Measurements from ENCODE around the gene CCDC92. TPM values are rescaled to one million over a fixed set of nuclear protein-coding genes. Genes with fewer than 3 reads are reported as not detected.
A peak's percentile ranks its signal among the peaks of the same experiment; 100 is the strongest.

CCDC92 gene
- total RNA-seq, 1 experiment from 2014 or later, result 53.7 TPM

DNA sequence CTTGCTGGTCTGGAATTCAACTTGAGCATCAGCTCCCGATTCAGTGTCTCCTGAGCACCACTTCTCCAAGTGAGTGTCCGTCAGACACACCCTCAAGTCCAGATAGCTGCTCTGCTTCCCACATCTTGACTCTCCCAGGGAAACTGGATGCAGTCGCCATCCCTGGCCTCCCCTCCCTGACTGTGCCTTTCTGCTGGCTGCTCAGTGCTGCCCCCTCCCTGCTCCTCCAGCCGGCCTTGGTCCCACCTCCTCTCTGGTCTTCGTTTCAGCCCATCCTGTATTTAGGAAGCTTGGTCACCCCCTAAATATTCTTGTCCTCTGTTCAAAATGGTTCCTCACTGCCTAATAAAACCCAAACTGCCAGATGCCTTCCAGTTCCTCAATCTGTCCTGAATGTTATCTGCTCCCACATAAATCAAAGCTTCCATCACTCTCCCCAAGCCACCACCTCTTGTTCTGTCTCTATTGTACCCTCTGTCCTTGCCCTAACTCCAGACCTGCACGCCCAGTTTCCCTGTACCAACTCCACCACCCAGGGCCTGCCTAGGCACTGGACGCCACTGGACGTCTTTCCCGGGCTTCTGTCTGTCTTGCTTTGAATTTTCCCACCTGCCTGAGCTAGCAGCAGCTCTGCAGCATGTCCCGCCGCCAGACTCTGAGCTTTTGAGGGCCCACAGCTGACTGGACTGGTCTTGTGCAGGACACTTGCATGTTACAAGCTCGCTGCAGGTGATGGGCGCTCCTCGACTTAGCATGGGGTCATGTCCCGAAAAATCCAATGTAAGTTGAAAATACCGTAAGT lies 33.8 kb downstream of the CCDC92 start:
- H3K9me3 ChIP-seq (ENCODE audit: control insufficient read depth, insufficient read depth, low read depth, low read length), result no peaks in the 10 kb centered on the region
- no peak for DNase-seq (ENCODE audit: low read depth, low spot score)
- H3K4me3 ChIP-seq (ENCODE audit: low read depth in 2 of 2, low read length in 2 of 2), result no peak overlapping the region
- intact Hi-C loops (cut with micrococcal nuclease; ENCODE audit: unreplicated experiment) (no loop called here), in situ Hi-C loops (cut with HindIII; ENCODE audit: low pct_unique_long_range_greater_than_20kb, low sequenced_read_pairs) (no loop called here)
- TF ChIP-seq, protein P1, sequence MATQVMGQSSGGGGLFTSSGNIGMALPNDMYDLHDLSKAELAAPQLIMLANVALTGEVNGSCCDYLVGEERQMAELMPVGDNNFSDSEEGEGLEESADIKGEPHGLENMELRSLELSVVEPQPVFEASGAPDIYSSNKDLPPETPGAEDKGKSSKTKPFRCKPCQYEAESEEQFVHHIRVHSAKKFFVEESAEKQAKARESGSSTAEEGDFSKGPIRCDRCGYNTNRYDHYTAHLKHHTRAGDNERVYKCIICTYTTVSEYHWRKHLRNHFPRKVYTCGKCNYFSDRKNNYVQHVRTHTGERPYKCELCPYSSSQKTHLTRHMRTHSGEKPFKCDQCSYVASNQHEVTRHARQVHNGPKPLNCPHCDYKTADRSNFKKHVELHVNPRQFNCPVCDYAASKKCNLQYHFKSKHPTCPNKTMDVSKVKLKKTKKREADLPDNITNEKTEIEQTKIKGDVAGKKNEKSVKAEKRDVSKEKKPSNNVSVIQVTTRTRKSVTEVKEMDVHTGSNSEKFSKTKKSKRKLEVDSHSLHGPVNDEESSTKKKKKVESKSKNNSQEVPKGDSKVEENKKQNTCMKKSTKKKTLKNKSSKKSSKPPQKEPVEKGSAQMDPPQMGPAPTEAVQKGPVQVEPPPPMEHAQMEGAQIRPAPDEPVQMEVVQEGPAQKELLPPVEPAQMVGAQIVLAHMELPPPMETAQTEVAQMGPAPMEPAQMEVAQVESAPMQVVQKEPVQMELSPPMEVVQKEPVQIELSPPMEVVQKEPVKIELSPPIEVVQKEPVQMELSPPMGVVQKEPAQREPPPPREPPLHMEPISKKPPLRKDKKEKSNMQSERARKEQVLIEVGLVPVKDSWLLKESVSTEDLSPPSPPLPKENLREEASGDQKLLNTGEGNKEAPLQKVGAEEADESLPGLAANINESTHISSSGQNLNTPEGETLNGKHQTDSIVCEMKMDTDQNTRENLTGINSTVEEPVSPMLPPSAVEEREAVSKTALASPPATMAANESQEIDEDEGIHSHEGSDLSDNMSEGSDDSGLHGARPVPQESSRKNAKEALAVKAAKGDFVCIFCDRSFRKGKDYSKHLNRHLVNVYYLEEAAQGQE (IDR thresholded peaks at IDR 0.05; ENCODE audit: insufficient read depth in 1 of 2, low read depth in 2 of 2, low read length in 1 of 2), result no peak
- TF ChIP-seq SIN3A (IDR thresholded peaks at IDR 0.05; ENCODE audit: borderline replicate concordance, insufficient read depth, low read depth, low read length) (no peak), TCF7L2 (IDR thresholded peaks at IDR 0.05; ENCODE audit: low read depth, low read length) (no peak), POLR2AphosphoS5 (IDR thresholded peaks at IDR 0.05; ENCODE audit: low read depth, low read length) (no peak)
- TF ChIP-seq, protein P2, sequence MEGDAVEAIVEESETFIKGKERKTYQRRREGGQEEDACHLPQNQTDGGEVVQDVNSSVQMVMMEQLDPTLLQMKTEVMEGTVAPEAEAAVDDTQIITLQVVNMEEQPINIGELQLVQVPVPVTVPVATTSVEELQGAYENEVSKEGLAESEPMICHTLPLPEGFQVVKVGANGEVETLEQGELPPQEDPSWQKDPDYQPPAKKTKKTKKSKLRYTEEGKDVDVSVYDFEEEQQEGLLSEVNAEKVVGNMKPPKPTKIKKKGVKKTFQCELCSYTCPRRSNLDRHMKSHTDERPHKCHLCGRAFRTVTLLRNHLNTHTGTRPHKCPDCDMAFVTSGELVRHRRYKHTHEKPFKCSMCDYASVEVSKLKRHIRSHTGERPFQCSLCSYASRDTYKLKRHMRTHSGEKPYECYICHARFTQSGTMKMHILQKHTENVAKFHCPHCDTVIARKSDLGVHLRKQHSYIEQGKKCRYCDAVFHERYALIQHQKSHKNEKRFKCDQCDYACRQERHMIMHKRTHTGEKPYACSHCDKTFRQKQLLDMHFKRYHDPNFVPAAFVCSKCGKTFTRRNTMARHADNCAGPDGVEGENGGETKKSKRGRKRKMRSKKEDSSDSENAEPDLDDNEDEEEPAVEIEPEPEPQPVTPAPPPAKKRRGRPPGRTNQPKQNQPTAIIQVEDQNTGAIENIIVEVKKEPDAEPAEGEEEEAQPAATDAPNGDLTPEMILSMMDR (IDR thresholded peaks at IDR 0.05), result no peak; the same call in 1 of the 2 replicates
- no peaks in the 10 kb centered on the region for H3K36me3 ChIP-seq (ENCODE audit: control insufficient read depth, insufficient read depth, low read length)
- ATAC-seq, result 0 out of 2 replicates have a peak, but pooled peaks have one; percentile 47
- ChIA-PET POLR2A (no interaction called here), CTCF (no interaction called here)
- BruUV-seq (replicated peaks), result no TSS peak
- no peak overlapping the region for H3K27ac ChIP-seq (ENCODE audit: low read length)
- no peaks in the 10 kb centered on the region for H3K27me3 ChIP-seq (ENCODE audit: control insufficient read depth, insufficient read depth, low read length)
- H3K4me1 ChIP-seq (ENCODE audit: control insufficient read depth, insufficient read depth, low read length), result no peaks in the 10 kb centered on the region

DNA sequence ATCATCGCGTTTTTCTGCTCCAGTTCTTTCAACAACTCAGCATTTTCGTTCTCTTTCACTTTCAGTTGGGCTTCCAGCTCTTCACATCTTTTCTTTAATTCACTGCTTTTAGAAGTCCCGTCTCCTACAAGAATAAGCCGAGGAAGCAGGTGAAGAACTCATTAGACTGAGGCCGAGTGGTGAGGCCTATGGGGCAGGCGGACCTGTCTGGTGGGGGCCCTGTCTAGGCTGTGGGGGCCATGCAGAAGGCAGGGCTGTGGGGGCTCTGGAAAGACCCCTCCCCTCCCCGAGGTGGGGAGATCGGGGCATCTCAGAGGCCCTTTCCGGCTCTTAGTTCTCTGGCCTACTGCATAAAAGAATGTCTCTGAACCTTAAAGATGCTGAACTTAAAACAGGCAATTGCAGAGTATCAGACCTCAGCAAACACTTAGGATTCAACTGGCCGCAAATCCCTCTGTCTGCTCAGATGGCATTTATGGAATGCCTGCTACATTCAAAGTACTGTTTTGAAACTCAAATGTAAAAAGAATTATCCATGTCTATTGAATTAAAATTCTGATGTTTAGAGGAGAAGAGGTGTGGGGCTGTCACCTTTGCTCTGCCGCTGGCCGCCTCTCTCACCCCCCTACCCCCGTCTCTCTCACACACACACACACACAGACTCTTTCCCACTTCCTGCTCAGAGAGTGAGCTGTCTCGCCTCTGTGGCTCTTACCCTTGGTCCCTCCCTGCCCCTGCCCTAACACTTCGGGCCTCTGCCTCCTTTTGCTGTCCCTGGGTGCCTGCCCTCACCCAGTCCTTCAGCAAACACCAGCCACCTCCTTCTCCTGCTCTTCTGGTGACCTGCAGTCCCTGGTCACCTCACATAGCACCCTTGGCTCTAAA lies 34.7 kb downstream of the CCDC92 start:
- in situ Hi-C loops (cut with HindIII; ENCODE audit: low pct_unique_long_range_greater_than_20kb, low sequenced_read_pairs), result no loop called here
- Histone ChIP-seq H3K4me3 (ENCODE audit: low read depth in 2 of 2, low read length in 2 of 2) (no peak overlapping the region), H3K27me3 (ENCODE audit: control insufficient read depth, insufficient read depth, low read length) (no peaks in the 10 kb centered on the region), H3K27ac (ENCODE audit: low read length) (no peak overlapping the region), H3K4me1 (ENCODE audit: control insufficient read depth, insufficient read depth, low read length) (no peaks in the 10 kb centered on the region), H3K9me3 (ENCODE audit: control insufficient read depth, insufficient read depth, low read depth, low read length) (no peaks in the 10 kb centered on the region), H3K36me3 (ENCODE audit: control insufficient read depth, insufficient read depth, low read length) (no peaks in the 10 kb centered on the region)
- DNase-seq (ENCODE audit: low read depth, low spot score) (no peak), ATAC-seq (no peak)
- ChIA-PET CTCF (no interaction called here), POLR2A (no interaction called here)
- TF ChIP-seq, protein P1 (IDR thresholded peaks at IDR 0.05; ENCODE audit: insufficient read depth in 1 of 2, low read depth in 2 of 2, low read length in 1 of 2), result no peak
- TF ChIP-seq, protein P2 (IDR thresholded peaks at IDR 0.05), result no peak
- TF ChIP-seq POLR2AphosphoS5 (IDR thresholded peaks at IDR 0.05; ENCODE audit: low read depth, low read length) (no peak), SIN3A (IDR thresholded peaks at IDR 0.05; ENCODE audit: borderline replicate concordance, insufficient read depth, low read depth, low read length) (no peak)
- no TSS peak for BruUV-seq (replicated peaks)
- intact Hi-C loops (cut with micrococcal nuclease; ENCODE audit: unreplicated experiment), result no loop called here
